GM13977 (cell line): ENCODE results near the gene SLC5A2.
"Not testable (repeated sequence)": the region's sequence is repeated elsewhere in the genome, so short reads cannot be mapped to it uniquely, and the experiment has no call there.

Experiments used
- DNase-seq: peaks from one replicate; pipeline ENCODE4 v3.0.0; 2012; ENCODE audit warnings: low spot score
- in situ Hi-C: fragments of 300-500 bp; cut with MboI; formaldehyde crosslinking; loops from one replicate; pipeline ENCODE4 v1.12.0; 2022; ENCODE audit warnings: low sequenced_read_pairs, low pct_unique_long_range_greater_than_20kb, mixed read lengths, inconsistent platforms; ENCODE audit not compliant: unreplicated experiment
- TF ChIP-seq, protein P1 (sequence below): IDR thresholded peaks from 2 replicates; pipeline ENCODE4 v1.5.1; 2012; ENCODE audit warnings: mild to moderate bottlenecking, control low read depth; ENCODE audit not compliant: insufficient read depth; ENCODE audit errors: extremely low read depth, missing control alignments

Gene SLC5A2

DNA sequence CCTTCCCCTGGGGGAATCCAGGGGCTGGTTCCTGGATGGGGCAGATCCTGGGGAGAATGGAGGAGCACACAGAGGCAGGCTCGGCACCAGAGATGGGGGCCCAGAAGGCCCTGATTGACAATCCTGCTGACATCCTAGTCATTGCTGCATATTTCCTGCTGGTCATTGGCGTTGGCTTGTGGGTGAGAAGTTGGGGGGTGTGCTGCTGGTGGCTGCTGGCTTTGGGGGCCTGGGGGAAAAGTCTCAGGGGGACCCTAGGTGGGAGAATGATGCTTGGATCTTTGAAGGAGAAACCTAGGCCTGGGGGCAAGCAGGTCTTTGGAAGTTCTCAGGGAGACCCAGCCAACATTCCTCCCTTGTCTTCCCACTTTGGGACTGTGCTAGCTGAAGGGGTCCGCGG lies at the start of gene SLC5A2:
TSS of gene SLC5A2 (plus strand) at position 43 of the 400 bp plus-strand sequence. CDS start at position 57, 14 bp downstream.
- TF ChIP-seq, protein P1, sequence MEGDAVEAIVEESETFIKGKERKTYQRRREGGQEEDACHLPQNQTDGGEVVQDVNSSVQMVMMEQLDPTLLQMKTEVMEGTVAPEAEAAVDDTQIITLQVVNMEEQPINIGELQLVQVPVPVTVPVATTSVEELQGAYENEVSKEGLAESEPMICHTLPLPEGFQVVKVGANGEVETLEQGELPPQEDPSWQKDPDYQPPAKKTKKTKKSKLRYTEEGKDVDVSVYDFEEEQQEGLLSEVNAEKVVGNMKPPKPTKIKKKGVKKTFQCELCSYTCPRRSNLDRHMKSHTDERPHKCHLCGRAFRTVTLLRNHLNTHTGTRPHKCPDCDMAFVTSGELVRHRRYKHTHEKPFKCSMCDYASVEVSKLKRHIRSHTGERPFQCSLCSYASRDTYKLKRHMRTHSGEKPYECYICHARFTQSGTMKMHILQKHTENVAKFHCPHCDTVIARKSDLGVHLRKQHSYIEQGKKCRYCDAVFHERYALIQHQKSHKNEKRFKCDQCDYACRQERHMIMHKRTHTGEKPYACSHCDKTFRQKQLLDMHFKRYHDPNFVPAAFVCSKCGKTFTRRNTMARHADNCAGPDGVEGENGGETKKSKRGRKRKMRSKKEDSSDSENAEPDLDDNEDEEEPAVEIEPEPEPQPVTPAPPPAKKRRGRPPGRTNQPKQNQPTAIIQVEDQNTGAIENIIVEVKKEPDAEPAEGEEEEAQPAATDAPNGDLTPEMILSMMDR, result no peak
- in situ Hi-C loops, result no loop called here
- DNase-seq, result no peak

DNA sequence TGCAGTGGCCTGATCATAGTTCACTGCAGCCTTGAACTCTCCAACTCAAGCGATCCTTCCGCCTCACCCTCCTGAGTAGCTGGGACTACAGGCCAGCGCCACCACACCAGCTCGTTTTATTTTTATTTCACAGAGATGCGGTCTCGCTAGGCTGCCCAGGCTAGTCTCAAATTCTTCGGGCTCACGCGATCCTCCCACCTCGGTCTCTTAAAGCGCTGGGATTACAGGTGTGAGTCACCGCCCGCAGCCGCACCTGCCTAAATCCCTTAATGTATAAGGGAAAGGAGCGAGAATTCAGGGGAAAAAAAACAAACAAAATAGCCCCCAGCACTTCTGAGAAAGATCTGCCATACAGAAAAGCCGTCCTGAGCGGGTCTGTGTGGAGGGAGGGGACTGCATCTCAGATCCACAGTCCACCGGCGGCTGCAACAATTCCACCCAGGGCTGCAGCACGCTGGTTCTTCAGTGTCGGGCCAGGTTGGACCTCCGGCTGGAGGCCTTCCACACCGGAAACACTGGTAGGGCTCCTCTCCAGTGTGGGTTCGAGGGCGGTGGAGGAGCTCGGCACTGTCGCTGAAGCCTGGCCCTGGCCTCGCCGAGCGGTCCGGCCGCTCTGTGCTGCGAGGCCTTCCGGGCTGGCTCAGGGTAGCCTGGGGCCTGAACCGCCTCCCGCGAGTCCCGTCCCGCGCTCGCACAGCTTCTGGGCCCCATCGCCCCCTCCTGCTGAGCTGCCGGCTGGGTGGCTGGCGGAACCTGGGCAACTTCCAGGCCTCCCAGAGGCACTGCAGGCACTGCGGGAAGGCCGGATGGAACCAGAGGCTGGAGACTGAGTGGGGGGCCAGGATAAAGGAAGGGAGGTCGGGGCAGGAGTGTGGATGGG lies 47.3 kb upstream of the SLC5A2 start:
- TF ChIP-seq, protein P1, result no peak
- in situ Hi-C loops, result loop anchor here (25.0 kb wide), 1 partner anchor 473 kb away; the partner anchor contains the start of gene SETD1A
- no peak for DNase-seq

DNA sequence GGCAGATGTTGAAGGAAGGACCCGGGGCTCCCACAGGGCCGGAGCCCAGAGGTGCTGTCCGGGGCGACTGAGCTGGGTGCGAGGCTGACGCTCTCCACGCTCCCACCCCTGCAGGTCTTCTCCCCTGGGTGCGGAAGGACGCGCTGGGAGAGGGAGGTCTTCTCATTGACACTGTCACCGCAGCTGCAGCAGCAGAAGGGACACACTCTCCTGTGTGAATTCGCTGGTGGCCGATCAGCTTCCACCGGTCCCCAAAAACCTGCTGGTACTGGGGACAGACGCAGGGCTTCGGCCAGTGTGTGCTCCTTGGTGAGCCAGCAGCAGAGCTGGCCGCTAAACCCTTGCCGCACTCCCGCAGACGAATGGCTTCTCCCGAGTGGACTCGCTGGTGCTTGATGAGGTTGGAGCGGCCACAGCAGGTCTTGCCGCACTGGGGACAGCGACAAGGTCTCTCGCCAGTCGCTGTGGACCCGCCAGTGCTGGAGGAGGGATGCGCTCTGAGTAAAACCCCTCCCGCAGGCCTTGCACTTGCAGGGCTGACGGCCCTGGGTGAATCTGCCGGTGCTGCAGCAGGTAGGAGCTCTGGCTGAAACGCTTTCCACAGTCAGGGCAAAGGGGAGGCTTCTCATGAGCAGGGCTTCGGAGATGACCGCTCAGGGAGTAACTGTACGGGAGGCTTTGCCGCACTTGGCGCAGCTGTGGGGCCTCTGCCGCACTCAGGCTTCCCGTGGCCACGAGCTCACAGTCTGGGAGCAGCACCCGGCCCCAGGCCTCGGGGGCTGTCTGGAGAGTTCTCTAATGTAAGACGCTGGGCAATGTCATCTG lies 46.5 kb upstream of the SLC5A2 start:
- TF ChIP-seq, protein P1, result no peak
- no peak for DNase-seq
- in situ Hi-C loops, result loop anchor here (25.0 kb wide), 1 partner anchor 474 kb away; the partner anchor contains the start of gene SETD1A

DNA sequence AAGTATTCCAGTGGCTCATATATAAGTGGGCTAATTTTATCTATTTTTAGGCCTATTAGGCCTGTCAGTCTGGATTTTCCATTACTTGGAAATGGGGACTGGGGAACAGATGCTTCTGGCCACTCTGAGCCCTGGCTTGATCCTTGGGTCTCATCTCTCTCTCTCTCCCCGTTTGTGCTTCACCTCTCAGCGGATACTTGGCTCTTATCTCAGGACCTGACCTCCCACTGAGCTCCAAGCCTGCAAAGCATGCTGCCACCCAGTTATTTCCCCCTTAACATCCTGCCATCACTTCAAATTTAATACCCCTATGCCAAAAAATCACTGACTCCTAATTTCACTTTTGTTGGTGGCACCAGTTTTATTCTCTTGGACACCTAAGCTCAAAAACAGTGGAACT lies 44.5 kb upstream of the SLC5A2 start:
- in situ Hi-C loops, result loop anchor here (25.0 kb wide), 1 partner anchor 476 kb away; the partner anchor contains the start of gene SETD1A
- TF ChIP-seq, protein P1, result no peak
- DNase-seq, result no peak

DNA sequence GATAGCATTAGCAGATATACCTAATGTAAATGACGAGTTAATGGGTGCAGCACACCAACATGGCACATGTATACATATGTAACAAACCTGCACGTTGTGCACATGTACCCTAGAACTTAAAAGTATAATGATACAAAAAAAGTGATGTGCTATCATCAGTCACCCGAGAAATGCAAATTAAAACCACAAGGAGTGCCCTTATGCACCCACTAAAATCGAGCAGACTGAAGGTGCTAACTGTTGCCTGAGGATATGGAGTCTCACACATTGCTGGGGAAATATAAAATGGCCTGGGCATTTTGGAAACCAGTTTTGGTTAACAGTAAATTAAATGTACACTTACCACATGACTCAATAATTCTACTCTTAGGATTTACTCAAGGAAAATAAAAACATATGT lies 43.9 kb upstream of the SLC5A2 start:
- DNase-seq, result not testable (repeated sequence)
- in situ Hi-C loops, result loop anchor here (25.0 kb wide), 1 partner anchor 477 kb away; the partner anchor contains the start of gene SETD1A

DNA sequence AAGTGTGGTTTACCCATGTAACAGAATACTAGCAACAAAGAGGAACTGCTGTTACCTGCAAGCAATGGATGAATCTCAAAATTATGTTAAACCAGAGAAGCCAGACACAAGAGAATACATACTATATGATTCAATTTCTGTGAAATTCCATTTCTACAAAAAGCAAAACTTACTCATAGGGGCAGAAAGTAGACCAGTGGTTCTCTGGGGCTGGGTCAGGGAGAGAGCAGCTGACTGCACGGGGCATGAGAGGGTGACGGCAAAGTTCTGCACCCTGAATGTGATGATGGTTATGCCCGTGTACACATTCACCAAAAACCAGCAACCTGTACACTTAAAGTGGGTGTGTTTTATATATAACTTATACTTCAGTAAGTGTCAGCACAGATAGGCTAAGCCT lies 43.4 kb upstream of the SLC5A2 start:
- TF ChIP-seq, protein P1, result no peak
- in situ Hi-C loops, result loop anchor here (25.0 kb wide), 1 partner anchor 477 kb away; the partner anchor contains the start of gene SETD1A

More for the DNA sequence above, 43.4 kb upstream of the SLC5A2 start:
- no peak for DNase-seq
